HL-60 (cell line): ENCODE results near the gene CHD9.

ENCODE experiments used
- DNase-seq, 2 experiments: peaks; one replicate each; pipeline ENCODE4 v3.0.0-alpha.2; 2010 to 2020; ENCODE audit warnings: low read depth in 1 of 2, low spot score in 1 of 2
- H3K27ac ChIP-seq: fragments of 250-450 bp; sonication (Bioruptor Pico); replicated peaks from 2 replicates; pipeline ENCODE4 v1.5.1; 2020; ENCODE audit warnings: mild to moderate bottlenecking, moderate library complexity
- H3K27me3 ChIP-seq: fragments of 250-450 bp; sonication (Bioruptor Pico); 2 replicates; pipeline ENCODE4 v1.5.1; 2021; ENCODE audit warnings: mild to moderate bottlenecking, moderate library complexity; ENCODE audit not compliant: insufficient read depth, poor library complexity, severe bottlenecking
- H3K4me3 ChIP-seq: replicated peaks from 2 replicates; pipeline ENCODE4 v1.5.1; 2011; ENCODE audit warnings: mild to moderate bottlenecking, control low read depth, low read length; ENCODE audit not compliant: insufficient read depth
- CTCF ChIP-seq: IDR thresholded peaks from one replicate; pipeline ENCODE4 v1.5.1; 2011; ENCODE audit warnings: low read length, control low read depth, inconsistent platforms; ENCODE audit not compliant: insufficient read depth
- GABPA ChIP-seq: IDR thresholded peaks from 2 replicates; pipeline ENCODE4 v1.6.1; 2012; ENCODE audit warnings: low read depth
- POLR2AphosphoS5 ChIP-seq: IDR thresholded peaks from 2 replicates; pipeline ENCODE4 v1.6.1; 2012; ENCODE audit warnings: low read depth
- REST ChIP-seq: IDR thresholded peaks from 2 replicates; pipeline ENCODE4 v1.6.1; 2012; ENCODE audit warnings: low read depth; ENCODE audit not compliant: insufficient replicate concordance
- SPI1 ChIP-seq: IDR thresholded peaks from 2 replicates; pipeline ENCODE4 v1.6.1; 2012; ENCODE audit warnings: low read depth, mild to moderate bottlenecking, borderline replicate concordance

Gene CHD9

GRCh38 chr16:53191413-53191812, 136.6 kb downstream of the CHD9 start:
- DNase-seq, result no peak
- Histone ChIP-seq H3K27ac (no peak overlapping the region), H3K4me3 (no peak overlapping the region), H3K27me3 (no peaks in the 10 kb centered on the region)
- TF ChIP-seq REST (no peak), POLR2AphosphoS5 (no peak), CTCF (no peak), SPI1 (no peak), GABPA (no peak)

- Histone ChIP-seq H3K4me3 (no peak overlapping the region), H3K27me3 (no peaks in the 10 kb centered on the region), H3K27ac (no peak overlapping the region)
- TF ChIP-seq CTCF (no peak), REST (no peak), GABPA (no peak), POLR2AphosphoS5 (no peak), SPI1 (no peak)
- DNase-seq, result no peak
These were observed 144.1 kb downstream of the CHD9 start for GRCh38 chr16:53198933-53199332.

- TF ChIP-seq REST (no peak), GABPA (no peak), CTCF (no peak), SPI1 (no peak), POLR2AphosphoS5 (no peak)
- H3K27me3 ChIP-seq, result no peaks in the 10 kb centered on the region
- no peak overlapping the region for H3K27ac ChIP-seq
- DNase-seq, result no peak
- no peak overlapping the region for H3K4me3 ChIP-seq
These were observed 147.1 kb downstream of the CHD9 start for GRCh38 chr16:53201900-53202299.
